Endothelial cell of umbilical vein (primary cell): ENCODE measurements around the gene H1-8. TPM values are rescaled to one million over a fixed set of nuclear protein-coding genes. Genes with fewer than 3 reads are reported as not detected.

ENCODE experiments used
- BruUV-seq: library from RNA; stranded (reverse); fragments of 400-500 nt; replicated peaks from 2 replicates; lab custom pipeline; 2021; lab: Mats Ljungman, UMichigan
- CTCF ChIA-PET: fragments of 300-600, 350-600 bp; sonication (Branson Sonifier 250); formaldehyde crosslinking; loops from one replicate; lab custom pipeline; 2021; ENCODE audit warnings: antibody characterized with exemption, inconsistent platforms; lab: Charles Lee
- POLR2A ChIA-PET: fragments of 300-600, 350-600 bp; sonication (Branson Sonifier 250); formaldehyde crosslinking; loops from one replicate; lab custom pipeline; 2021; ENCODE audit warnings: antibody characterized with exemption, inconsistent platforms; lab: Charles Lee
- DNase-seq: peaks from one replicate; pipeline ENCODE4 v3.0.0-alpha.2; 2011; ENCODE audit warnings: low read depth, low spot score
- FAIRE-seq: peaks from 2 replicates; lab custom pipeline; 2011; peaks lifted over from hg19 to GRCh38; lab: Jason Lieb, UNC
- H2AFZ ChIP-seq: 2 replicates; pipeline ENCODE4 v1.6.0; 2012; ENCODE audit warnings: low read depth, low read length, control low read depth, inconsistent platforms
- H3K27ac ChIP-seq: 2 replicates; pipeline ENCODE4 v1.5.1; 2011; ENCODE audit warnings: low read depth, mild to moderate bottlenecking, control low read depth, low read length, moderate library complexity; ENCODE audit not compliant: insufficient read depth
- H3K27me3 ChIP-seq, 2 experiments: 2 replicates each; pipeline versions ENCODE4 v1.6.0 to v1.6.1; 2011; ENCODE audit warnings: low read length in 2 of 2, mixed read lengths in 1 of 2; ENCODE audit not compliant: control insufficient read depth in 2 of 2, insufficient read depth in 2 of 2
- H3K36me3 ChIP-seq, 2 experiments: 2 replicates in 1 of 2; 3 replicates in 1 of 2; pipeline ENCODE4 v1.5.1; 2011; ENCODE audit warnings: low read length in 2 of 2, mild to moderate bottlenecking in 1 of 2, moderate library complexity in 1 of 2; ENCODE audit not compliant: control insufficient read depth in 2 of 2, insufficient read depth in 2 of 2; ENCODE audit errors: extremely low read depth in 1 of 2
- H3K4me1 ChIP-seq: 3 replicates; pipeline ENCODE4 v1.5.1; 2011; ENCODE audit warnings: mild to moderate bottlenecking, low read length; ENCODE audit not compliant: control insufficient read depth, insufficient read depth; ENCODE audit errors: extremely low read depth
- H3K4me2 ChIP-seq: 2 replicates; pipeline ENCODE4 v1.6.1; 2011; ENCODE audit warnings: low read length, control low read depth, mixed read lengths; ENCODE audit not compliant: insufficient read depth
- H3K4me3 ChIP-seq, 3 experiments: fragments of 200-600 bp in 1 of 3; sonication (generic), shearing (Covaris generic) in 1 of 3; replicated peaks in 1 of 3; 2 replicates each; pipeline ENCODE4 v1.5.1; 2011 to 2016; ENCODE audit warnings: control low read depth in 3 of 3, low read length in 3 of 3, mild to moderate bottlenecking in 2 of 3, inconsistent platforms in 1 of 3, low read depth in 1 of 3, moderate library complexity in 1 of 3; ENCODE audit not compliant: insufficient read depth in 1 of 3
- H3K79me2 ChIP-seq: 2 replicates; pipeline ENCODE4 v1.6.0; 2012; ENCODE audit warnings: low read length, inconsistent platforms; ENCODE audit not compliant: control insufficient read depth, insufficient read depth
- H3K9ac ChIP-seq: replicated peaks from 2 replicates; pipeline ENCODE3; 2011; ENCODE audit warnings: low read length, control low read depth; ENCODE audit not compliant: insufficient read depth; ENCODE audit errors: extremely low read depth
- H3K9me1 ChIP-seq: replicated peaks from 3 replicates; pipeline ENCODE4 v1.6.0; 2011; ENCODE audit warnings: mild to moderate bottlenecking, low read length; ENCODE audit not compliant: control insufficient read depth, insufficient read depth; ENCODE audit errors: extremely low read depth
- H3K9me3 ChIP-seq: replicated peaks from 2 replicates; pipeline ENCODE4 v1.5.1; 2012; ENCODE audit warnings: low read length, inconsistent platforms; ENCODE audit not compliant: control insufficient read depth, insufficient read depth
- H4K20me1 ChIP-seq: replicated peaks from 2 replicates; pipeline ENCODE3; 2011; ENCODE audit warnings: mild to moderate bottlenecking, low read length; ENCODE audit not compliant: control insufficient read depth, insufficient read depth; ENCODE audit errors: extremely low read depth
- EZH2 ChIP-seq: IDR thresholded peaks from 2 replicates; pipeline ENCODE4 v1.6.1; 2012; ENCODE audit warnings: borderline replicate concordance, low read depth, mild to moderate bottlenecking, moderate library complexity, low read length, inconsistent platforms; ENCODE audit not compliant: severe bottlenecking
- FOS ChIP-seq: IDR thresholded peaks from 2 replicates; pipeline ENCODE4 v1.6.1; 2011; ENCODE audit warnings: mild to moderate bottlenecking, low read length, moderate library complexity, borderline replicate concordance; ENCODE audit not compliant: insufficient read depth
- GATA2 ChIP-seq: IDR thresholded peaks from 2 replicates; pipeline ENCODE4 v1.7.0; 2011; ENCODE audit warnings: low read depth, mild to moderate bottlenecking, moderate library complexity, mixed read lengths, low read length; ENCODE audit not compliant: insufficient read length, insufficient read depth
- JUN ChIP-seq: IDR thresholded peaks from 2 replicates; pipeline ENCODE4 v1.6.1; 2011; ENCODE audit warnings: borderline replicate concordance, low read depth; ENCODE audit not compliant: insufficient read length, insufficient read depth
- MYC ChIP-seq: IDR thresholded peaks from one replicate; pipeline ENCODE4 v1.6.1; 2011; ENCODE audit warnings: mild to moderate bottlenecking, low read depth, low read length
- POLR2A ChIP-seq: IDR thresholded peaks from 2 replicates; pipeline ENCODE4 v1.6.1; 2012; ENCODE audit warnings: low read depth, mild to moderate bottlenecking, control low read depth, low read length
- POLR2AphosphoS5 ChIP-seq: IDR thresholded peaks from 2 replicates; pipeline ENCODE4 v1.6.1; 2012; ENCODE audit warnings: low read depth, mild to moderate bottlenecking, control low read depth, low read length, moderate library complexity; ENCODE audit not compliant: insufficient read depth
- dilution Hi-C: fragments of 300-500 bp; cut with MboI; formaldehyde crosslinking; loops from one replicate; pipeline ENCODE4 v1.15.0; 2019; ENCODE audit warnings: low sequenced_read_pairs; ENCODE audit not compliant: extremely low pct_ligation_motif_present
- intact Hi-C: fragments of 100-400 bp; cut with micrococcal nuclease; formaldehyde crosslinking; loops from one replicate; pipeline ENCODE4 v1.10.0; 2022
- polyA plus RNA-seq, 4 experiments: library from polyadenylated mRNA; depleted of rRNA in 3 of 4; stranded (reverse) in 3 of 4; unstranded in 1 of 4; fragments of >200 nt; gene quantifications; 2 replicates each; pipeline versions ENCODE4 v1.2.1 to v1.2.3, GENCODE V29; 2011 to 2012; ENCODE audit warnings: missing spikeins in 1 of 4
- total RNA-seq: library from RNA; stranded (reverse); gene quantifications from 2 replicates; pipeline ENCODE4 v1.2.3, GENCODE V29; 2021
- TF ChIP-seq, protein P1 (sequence below), 2 donors: IDR thresholded peaks; 1 replicate in 1 of 2; 2 replicates in 1 of 2; pipeline ENCODE4 v1.5.1; 2011; ENCODE audit warnings: low read length in 2 of 2, mild to moderate bottlenecking in 2 of 2, moderate library complexity in 2 of 2, control low read depth in 1 of 2, inconsistent platforms in 1 of 2, low read depth in 1 of 2; ENCODE audit not compliant: insufficient read depth in 1 of 2; ENCODE audit errors: extremely low read depth in 1 of 2
- TF ChIP-seq, protein P2 (sequence below): IDR thresholded peaks from 2 replicates; pipeline ENCODE4 v1.6.1; 2011; ENCODE audit not compliant: insufficient read depth, insufficient read length

H1-8 gene
- total and polyA plus RNA-seq, 2 donors (not counting 3 experiments of a cell fraction or from before 2014, with no cell fraction given) = not detected

DNA sequence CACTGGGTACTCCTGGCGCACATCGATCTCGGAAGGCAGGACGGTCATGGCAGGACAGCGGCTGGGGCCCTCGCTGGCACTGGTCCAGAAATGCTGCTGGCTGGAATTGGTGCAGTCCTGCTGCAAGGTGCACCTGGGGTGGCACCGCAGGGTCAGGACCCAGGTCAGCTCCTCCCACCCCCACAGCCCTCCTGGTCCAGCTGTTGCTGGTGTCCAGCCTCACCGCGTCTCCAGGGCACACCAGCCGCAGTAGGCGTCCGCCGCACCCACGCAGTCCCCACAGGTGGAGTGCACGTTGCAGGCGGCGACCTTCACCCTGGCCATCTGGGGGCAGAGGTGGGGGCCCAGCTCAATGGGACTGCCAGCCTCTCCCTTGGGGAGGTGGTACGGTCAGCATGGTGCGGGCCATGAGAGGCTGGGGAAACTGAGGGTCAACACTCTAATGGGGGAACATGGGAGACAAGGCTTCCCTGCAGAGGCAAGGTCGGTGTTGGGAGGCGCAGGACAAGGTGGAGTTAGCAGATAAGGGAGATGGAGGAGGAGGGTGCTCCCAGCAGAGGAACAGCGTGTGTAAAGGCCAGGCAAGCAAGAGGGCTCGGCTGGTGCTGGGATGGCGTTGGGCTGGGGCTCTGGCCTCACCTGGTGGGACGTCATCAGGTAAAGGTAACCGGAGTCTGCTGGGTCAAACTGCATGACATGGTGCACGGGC is 43.1 kb downstream of the H1-8 start:
- peaks cover 75% of the 10 kb centered on the region for H3K79me2 ChIP-seq
- peaks cover 17% of the 10 kb centered on the region for H3K4me1 ChIP-seq
- H3K27ac ChIP-seq = no peak overlapping the region
- dilution Hi-C loops (no loop called here), intact Hi-C loops (no loop called here)
- FAIRE-seq (no peak), DNase-seq (no peak)
- peaks cover 33 to 64% of the 10 kb centered on the region in 2 experiments for H3K36me3 ChIP-seq
- BruUV-seq = no TSS peak
- ChIA-PET CTCF (interaction anchor here (1.2 kb wide), 1 partner anchor 96 kb away, joined by 4 read pairs; no protein-coding TSS in a partner anchor), POLR2A (no interaction called here)
- TF ChIP-seq, protein P1, sequence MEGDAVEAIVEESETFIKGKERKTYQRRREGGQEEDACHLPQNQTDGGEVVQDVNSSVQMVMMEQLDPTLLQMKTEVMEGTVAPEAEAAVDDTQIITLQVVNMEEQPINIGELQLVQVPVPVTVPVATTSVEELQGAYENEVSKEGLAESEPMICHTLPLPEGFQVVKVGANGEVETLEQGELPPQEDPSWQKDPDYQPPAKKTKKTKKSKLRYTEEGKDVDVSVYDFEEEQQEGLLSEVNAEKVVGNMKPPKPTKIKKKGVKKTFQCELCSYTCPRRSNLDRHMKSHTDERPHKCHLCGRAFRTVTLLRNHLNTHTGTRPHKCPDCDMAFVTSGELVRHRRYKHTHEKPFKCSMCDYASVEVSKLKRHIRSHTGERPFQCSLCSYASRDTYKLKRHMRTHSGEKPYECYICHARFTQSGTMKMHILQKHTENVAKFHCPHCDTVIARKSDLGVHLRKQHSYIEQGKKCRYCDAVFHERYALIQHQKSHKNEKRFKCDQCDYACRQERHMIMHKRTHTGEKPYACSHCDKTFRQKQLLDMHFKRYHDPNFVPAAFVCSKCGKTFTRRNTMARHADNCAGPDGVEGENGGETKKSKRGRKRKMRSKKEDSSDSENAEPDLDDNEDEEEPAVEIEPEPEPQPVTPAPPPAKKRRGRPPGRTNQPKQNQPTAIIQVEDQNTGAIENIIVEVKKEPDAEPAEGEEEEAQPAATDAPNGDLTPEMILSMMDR (IDR thresholded peaks at IDR 0.05; ENCODE audit: extremely low read depth in 1 of 2, insufficient read depth in 1 of 2, low read depth in 1 of 2, low read length in 2 of 2) = no peak
- TF ChIP-seq GATA2 = no peak
- no peak for TF ChIP-seq JUN
- TF ChIP-seq MYC = no peak
- no peak for TF ChIP-seq POLR2AphosphoS5
- TF ChIP-seq EZH2 = no peak
- TF ChIP-seq FOS = no peak
- TF ChIP-seq POLR2A = no peak
- TF ChIP-seq, protein P2, sequence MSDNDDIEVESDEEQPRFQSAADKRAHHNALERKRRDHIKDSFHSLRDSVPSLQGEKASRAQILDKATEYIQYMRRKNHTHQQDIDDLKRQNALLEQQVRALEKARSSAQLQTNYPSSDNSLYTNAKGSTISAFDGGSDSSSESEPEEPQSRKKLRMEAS = no peak
- H3K27me3 ChIP-seq = no peaks in the 10 kb centered on the region
- H3K9me1 ChIP-seq = no peaks in the 10 kb centered on the region
- H4K20me1 ChIP-seq = no peaks in the 10 kb centered on the region
- no peaks in the 10 kb centered on the region for H3K9me3 ChIP-seq
- H3K9ac ChIP-seq = no peak overlapping the region
- no peak overlapping the region for H2AFZ ChIP-seq
- H3K4me2 ChIP-seq = no peak overlapping the region
- H3K4me3 ChIP-seq = no peak overlapping the region
